ENCODE measurements around the gene AUNIP.

The AUNIP gene

DNA sequence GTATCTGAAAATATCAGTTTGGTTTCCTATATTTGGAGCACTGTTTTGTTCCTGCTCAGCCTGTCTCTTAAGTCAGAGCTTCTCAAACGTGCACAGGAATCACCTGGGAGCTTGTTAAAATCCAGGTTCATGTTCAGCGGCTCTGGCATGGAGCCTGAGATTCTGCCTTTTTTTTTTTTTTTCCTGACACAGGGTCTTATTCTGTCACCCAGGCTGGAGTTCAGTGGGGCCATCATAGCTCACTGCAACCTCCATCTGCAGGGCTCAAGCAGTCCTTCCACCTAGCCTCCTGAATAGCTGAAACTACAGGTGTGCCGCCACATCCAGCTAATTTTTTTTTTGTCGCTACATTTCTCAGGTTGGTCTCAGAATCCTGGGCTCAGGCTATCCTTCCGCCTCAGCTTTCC, 71.5 kb downstream of the AUNIP start:
- peaks cover 13% of the 10 kb centered on the region for H3K36me3 Mint-ChIP-seq
- no peak overlapping the region for H3K27ac Mint-ChIP-seq
- no peaks in the 10 kb centered on the region for H3K9me3 Mint-ChIP-seq
- peaks cover 2% of the 10 kb centered on the region for H3K4me1 Mint-ChIP-seq
- no peaks in the 10 kb centered on the region for H3K27me3 Mint-ChIP-seq
- no peak overlapping the region for H3K4me3 Mint-ChIP-seq

DNA sequence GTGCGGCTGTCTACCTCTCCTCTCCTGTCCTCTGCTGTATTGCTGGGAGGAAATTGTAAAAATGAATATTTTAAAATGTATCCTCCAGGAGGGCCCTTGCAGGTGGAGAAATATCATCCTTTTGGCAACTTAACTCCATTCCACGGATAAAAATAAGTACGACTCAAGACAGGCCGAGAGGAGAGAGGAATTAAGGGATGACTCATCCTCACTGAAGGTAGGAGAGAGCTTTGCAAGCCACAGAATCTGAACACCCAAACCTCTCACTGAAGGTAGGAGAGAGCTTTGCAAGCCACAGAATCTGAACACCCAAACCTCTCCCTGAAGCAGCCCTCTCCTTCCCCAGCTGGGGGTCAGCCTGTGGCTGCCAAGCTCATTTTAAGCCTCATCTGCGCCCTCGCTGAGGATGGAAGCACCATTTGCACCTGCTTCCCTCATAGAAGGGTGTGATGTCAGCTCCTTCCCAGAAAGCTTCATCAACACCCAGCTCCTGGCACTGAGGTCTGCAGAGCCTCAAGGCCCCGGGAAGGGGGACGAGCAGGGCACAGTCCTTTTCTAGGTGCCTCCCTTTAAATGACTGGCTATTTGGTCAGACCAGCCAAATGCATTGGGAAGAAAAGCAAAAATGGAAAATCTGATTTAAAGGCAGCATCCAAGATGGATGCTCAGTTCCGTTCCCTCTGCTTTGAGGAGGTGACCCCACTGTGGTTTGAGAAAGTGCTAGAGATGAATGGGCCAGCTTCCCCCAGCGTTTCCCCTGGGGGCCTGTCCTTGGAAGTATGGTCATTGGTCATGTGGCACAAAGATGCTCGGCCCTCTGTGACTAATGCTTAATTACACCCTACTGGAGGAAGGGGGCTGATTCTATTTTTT, 72.1 kb downstream of the AUNIP start:
- Mint-ChIP-seq H3K4me3 (no peak overlapping the region), H3K27ac (peak overlapping the region; percentile 74), H3K4me1 (no peaks in the 10 kb centered on the region), H3K9me3 (no peaks in the 10 kb centered on the region), H3K27me3 (no peaks in the 10 kb centered on the region), H3K36me3 (peaks cover 14% of the 10 kb centered on the region)

DNA sequence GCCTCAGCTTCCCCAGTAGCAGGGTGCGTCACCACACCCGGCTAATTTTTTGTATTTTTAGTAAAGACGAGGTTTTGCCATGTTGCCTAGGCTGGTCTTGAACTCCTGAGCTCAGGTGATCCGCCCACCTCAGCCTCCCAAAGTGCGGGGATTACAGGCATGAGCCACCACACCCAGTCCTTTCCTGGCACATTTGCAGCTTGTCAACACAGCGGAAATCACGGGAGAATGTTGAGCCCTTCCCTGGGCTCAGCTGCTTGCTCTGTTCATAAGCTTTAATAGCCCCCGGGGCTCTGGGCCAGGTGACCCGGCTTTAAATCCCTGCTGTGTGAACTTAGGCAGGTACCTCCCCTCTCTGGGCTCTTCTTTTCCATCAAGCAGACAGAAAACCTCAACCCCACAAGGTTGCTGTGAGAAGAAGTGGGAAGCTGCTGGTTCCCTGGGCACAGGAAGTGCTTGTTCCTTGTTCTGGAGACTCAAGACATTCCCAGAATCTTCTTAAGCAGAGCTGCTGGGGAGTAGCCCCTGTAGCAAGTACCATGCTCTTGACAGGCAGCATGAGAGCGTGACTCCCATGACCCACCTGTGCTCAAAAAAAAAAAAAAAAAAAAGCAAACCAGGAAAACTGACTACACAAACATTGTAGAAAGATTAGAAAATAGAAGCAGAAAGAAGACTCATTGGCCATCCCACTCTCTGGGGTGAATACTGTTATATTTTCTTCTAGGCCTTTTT, 73.8 kb downstream of the AUNIP start:
- H3K4me3 Mint-ChIP-seq: no peak overlapping the region
- H3K27ac Mint-ChIP-seq: no peak overlapping the region
- H3K27me3 Mint-ChIP-seq: no peaks in the 10 kb centered on the region
- no peaks in the 10 kb centered on the region for H3K9me3 Mint-ChIP-seq
- H3K36me3 Mint-ChIP-seq: peaks cover 14% of the 10 kb centered on the region
- H3K4me1 Mint-ChIP-seq: no peaks in the 10 kb centered on the region

DNA sequence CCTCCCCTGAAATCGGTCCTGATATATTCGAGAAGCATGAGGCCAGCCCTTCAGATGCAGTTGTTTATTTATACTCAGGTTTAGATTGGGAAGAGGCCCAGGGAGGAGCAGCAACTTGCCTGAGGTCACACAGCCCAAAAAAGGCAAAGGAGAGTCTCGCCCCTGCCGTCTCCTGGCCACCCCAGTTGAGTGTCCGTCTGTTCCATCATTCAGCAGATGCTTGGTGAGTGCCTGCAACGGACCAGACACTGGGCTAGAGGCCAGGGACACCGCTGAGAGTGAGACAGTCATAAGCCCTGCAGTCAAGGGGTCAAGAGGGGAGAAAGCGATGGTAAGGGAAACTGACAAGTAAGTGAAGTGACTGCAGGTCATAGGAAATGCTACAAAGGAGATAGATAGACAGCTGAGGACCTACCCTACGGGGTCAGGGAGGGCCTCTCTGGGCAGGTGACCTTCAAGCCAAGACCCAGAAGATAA, 74.6 kb downstream of the AUNIP start:
- H3K4me3 Mint-ChIP-seq: no peak overlapping the region
- peaks cover 10% of the 10 kb centered on the region for H3K36me3 Mint-ChIP-seq
- peaks cover 2% of the 10 kb centered on the region for H3K4me1 Mint-ChIP-seq
- H3K27me3 Mint-ChIP-seq: no peaks in the 10 kb centered on the region
- H3K9me3 Mint-ChIP-seq: no peaks in the 10 kb centered on the region
- H3K27ac Mint-ChIP-seq: peak overlapping the region; percentile 60

Measured in activated naive CD4-positive, alpha-beta T cell treated with anti-CD3 and anti-CD28 coated beads, Interleukin-2, amount 50 U/mL, for 24 hours (primary cell).